BLaER1 treated with 17β-estradiol and CSF1 and Interleukin-3, amounts not matched to agents 10 nM and 100 nM (cell line): Measurements from ENCODE around the gene SLC6A2.
A peak's percentile ranks its signal among the peaks of the same experiment; 100 is the strongest.
"Not testable (repeated sequence)": the region's sequence is repeated elsewhere in the genome, so short reads cannot be mapped to it uniquely, and the experiment has no call there.

ENCODE experiments used
- H3K27ac ChIP-seq, 11 experiments: shearing (Covaris generic); formaldehyde crosslinking; 2 replicates each; pipeline ENCODE4 v1.8.1; 2022
- H3K27me3 ChIP-seq, 11 experiments: shearing (Covaris generic); formaldehyde crosslinking; 2 replicates each; pipeline ENCODE4 v1.8.1; 2022
- H3K36me3 ChIP-seq, 11 experiments: shearing (Covaris generic); formaldehyde crosslinking; 2 replicates each; pipeline ENCODE4 v1.8.1; 2022
- H3K4me1 ChIP-seq, 10 experiments: shearing (Covaris generic); formaldehyde crosslinking; 2 replicates each; pipeline ENCODE4 v1.8.1; 2022
- H3K4me2 ChIP-seq, 11 experiments: shearing (Covaris generic); formaldehyde crosslinking; 2 replicates each; pipeline ENCODE4 v1.8.1; 2022
- H3K4me3 ChIP-seq, 10 experiments: shearing (Covaris generic); formaldehyde crosslinking; 2 replicates each; pipeline ENCODE4 v1.8.1; 2022
- H3K9ac ChIP-seq, 11 experiments: shearing (Covaris generic); formaldehyde crosslinking; 2 replicates each; pipeline ENCODE4 v1.8.1; 2022
- H3K9me3 ChIP-seq, 11 experiments: shearing (Covaris generic); formaldehyde crosslinking; replicated peaks in 1 of 11; 2 replicates each; pipeline ENCODE4 v1.8.1; 2022
- H4K20me1 ChIP-seq, 11 experiments: shearing (Covaris generic); formaldehyde crosslinking; 2 replicates each; pipeline ENCODE4 v1.8.1; 2022
- Cebpa-rat ChIP-seq, 11 experiments: shearing (Covaris generic); IDR thresholded peaks; 2 replicates each; pipeline ENCODE4 v1.8.1; 2022

SLC6A2 gene

GRCh38 chr16:55655897-55656681 is at the start of gene SLC6A2:
Gene SLC6A2 (plus strand): TSS chr16:55655988. CDS start chr16:55656695, 707 bp downstream.
- H3K4me2 ChIP-seq, result no peak within 1 kb of the TSS
- H3K4me3 ChIP-seq, result no peak within 1 kb of the TSS

GRCh38 chr16:55613613-55614335 is 42.0 kb upstream of the SLC6A2 start:
- H3K36me3 ChIP-seq, result no peaks in the 10 kb centered on the region
- H3K27ac ChIP-seq, result no peak overlapping the region
- no peaks in the 10 kb centered on the region for H3K27me3 ChIP-seq
- H3K4me3 ChIP-seq, result no peak overlapping the region
- TF ChIP-seq Cebpa-rat (IDR thresholded peaks at IDR 0.05), result no peak
- peaks cover 4 to 8% (median 6%) of the 10 kb centered on the region in 10 experiments; a peak in 10 of 20 replicates for H3K4me1 ChIP-seq
- no peaks in the 10 kb centered on the region for H4K20me1 ChIP-seq
- no peak overlapping the region for H3K9ac ChIP-seq
- H3K4me2 ChIP-seq, result peak overlapping the region in 6 of 11 experiments; percentile 10 to 42 (median 14); a peak in 3 of 22 replicates
- peaks cover 0 to 13% (median 10%) of the 10 kb centered on the region in 11 experiments; a peak in 11 of 22 replicates for H3K9me3 ChIP-seq

More at GRCh38 chr16:55655897-55656681, at the start of gene SLC6A2:
- no peaks in the 10 kb centered on the region for H3K36me3 ChIP-seq
- no peaks in the 10 kb centered on the region; a peak in 1 of 22 replicates for H4K20me1 ChIP-seq
- TF ChIP-seq Cebpa-rat (IDR thresholded peaks at IDR 0.05), result no peak
- no peak within 1 kb of the TSS for H3K27ac ChIP-seq
- no peaks in the 10 kb centered on the region; a peak in 1 of 22 replicates for H3K27me3 ChIP-seq
- H3K4me1 ChIP-seq, result no peaks in the 10 kb centered on the region
- H3K9me3 ChIP-seq, result peaks cover 5 to 24% (median 17%) of the 10 kb centered on the region in 11 experiments; a peak in 15 of 22 replicates
- H3K9ac ChIP-seq, result no peak within 1 kb of the TSS

- no peak overlapping the region for H3K4me3 ChIP-seq
- peaks cover 4 to 8% (median 6%) of the 10 kb centered on the region in 10 experiments; a peak in 10 of 20 replicates for H3K4me1 ChIP-seq
- H3K27me3 ChIP-seq, result no peaks in the 10 kb centered on the region
- no peak overlapping the region for H3K9ac ChIP-seq
- no peak overlapping the region for H3K27ac ChIP-seq
- no peaks in the 10 kb centered on the region for H4K20me1 ChIP-seq
- H3K4me2 ChIP-seq, result no peak overlapping the region
- no peaks in the 10 kb centered on the region for H3K36me3 ChIP-seq
- TF ChIP-seq Cebpa-rat (IDR thresholded peaks at IDR 0.05), result no peak
- H3K9me3 ChIP-seq, result peaks cover 0 to 13% (median 8%) of the 10 kb centered on the region in 11 experiments; a peak in 9 of 22 replicates
These were observed 40.7 kb upstream of the SLC6A2 start for GRCh38 chr16:55615071-55615470.

GRCh38 chr16:55615670-55616069 is 40.1 kb upstream of the SLC6A2 start:
- not testable (repeated sequence) for H3K4me1 ChIP-seq, H3K4me3 ChIP-seq, H3K27me3 ChIP-seq, H4K20me1 ChIP-seq, H3K9ac ChIP-seq, H3K36me3 ChIP-seq, H3K27ac ChIP-seq, H3K4me2 ChIP-seq
- peaks cover 0 to 13% (median 8%) of the 10 kb centered on the region in 11 experiments; a peak in 9 of 22 replicates for H3K9me3 ChIP-seq

GRCh38 chr16:55621771-55622170 is 34.0 kb upstream of the SLC6A2 start:
- no peak overlapping the region for H3K4me2 ChIP-seq
- H3K9me3 ChIP-seq, result no peaks in the 10 kb centered on the region; a peak in 1 of 22 replicates
- TF ChIP-seq Cebpa-rat (IDR thresholded peaks at IDR 0.05), result no peak
- no peak overlapping the region for H3K4me3 ChIP-seq
- no peaks in the 10 kb centered on the region for H4K20me1 ChIP-seq
- H3K27ac ChIP-seq, result no peak overlapping the region
- no peaks in the 10 kb centered on the region for H3K36me3 ChIP-seq
- no peak overlapping the region for H3K9ac ChIP-seq
- peaks cover 4 to 10% (median 8%) of the 10 kb centered on the region in 10 experiments; a peak in 15 of 20 replicates for H3K4me1 ChIP-seq
- no peaks in the 10 kb centered on the region for H3K27me3 ChIP-seq

- Histone ChIP-seq H3K4me3 (no peak overlapping the region), H3K4me1 (peaks cover 4 to 10% (median 8%) of the 10 kb centered on the region in 10 experiments; a peak in 15 of 20 replicates), H4K20me1 (no peaks in the 10 kb centered on the region), H3K27ac (no peak overlapping the region), H3K36me3 (no peaks in the 10 kb centered on the region), H3K9me3 (peaks cover 0 to 3% (median 0%) of the 10 kb centered on the region in 11 experiments; a peak in 1 of 22 replicates), H3K9ac (no peak overlapping the region), H3K4me2 (no peak overlapping the region), H3K27me3 (no peaks in the 10 kb centered on the region)
- no peak for TF ChIP-seq Cebpa-rat (IDR thresholded peaks at IDR 0.05)
These were observed 33.5 kb upstream of the SLC6A2 start for GRCh38 chr16:55622272-55622671.

- H3K27me3 ChIP-seq, result no peaks in the 10 kb centered on the region
- no peak overlapping the region for H3K4me3 ChIP-seq
- no peak for TF ChIP-seq Cebpa-rat (IDR thresholded peaks at IDR 0.05)
- H3K9ac ChIP-seq, result no peak overlapping the region
- H3K9me3 ChIP-seq, result 0 out of 22 replicates have a peak, but pooled peaks cover 0 to 5% (median 0%) of the 10 kb centered on the region in 11 experiments
- peak overlapping the region in 1 of 11 experiments; percentile 13; a peak in 1 of 22 replicates for H3K27ac ChIP-seq
- no peaks in the 10 kb centered on the region for H3K36me3 ChIP-seq
- no peaks in the 10 kb centered on the region for H4K20me1 ChIP-seq
- peak overlapping the region in 10 of 11 experiments; percentile 12 to 52 (median 36); a peak in 15 of 22 replicates for H3K4me2 ChIP-seq
- H3K4me1 ChIP-seq, result peaks cover 4 to 10% (median 8%) of the 10 kb centered on the region in 10 experiments; a peak in 15 of 20 replicates
These were observed 32.7 kb upstream of the SLC6A2 start for GRCh38 chr16:55622930-55623561.

- Histone ChIP-seq H4K20me1 (no peaks in the 10 kb centered on the region), H3K27ac (no peak overlapping the region), H3K27me3 (no peaks in the 10 kb centered on the region), H3K4me3 (no peak overlapping the region), H3K9ac (no peak overlapping the region), H3K36me3 (no peaks in the 10 kb centered on the region), H3K4me2 (peak overlapping the region in 7 of 11 experiments; percentile 12 to 52 (median 38); a peak in 9 of 22 replicates), H3K9me3 (0 out of 22 replicates have a peak, but pooled peaks cover 0 to 5% (median 0%) of the 10 kb centered on the region in 11 experiments), H3K4me1 (peaks cover 4 to 10% (median 8%) of the 10 kb centered on the region in 10 experiments; a peak in 15 of 20 replicates)
- TF ChIP-seq Cebpa-rat (IDR thresholded peaks at IDR 0.05), result no peak
These were observed 32.1 kb upstream of the SLC6A2 start for GRCh38 chr16:55623640-55624039.
